GM18870 (cell line): ENCODE data around the gene ARHGAP9.

Experiments used
- ATAC-seq: cut with Tn5 transposase; IDR thresholded peaks from one replicate; pipeline ENCODE4 v1.9.1; 2021; ENCODE audit warnings: moderate library complexity; ENCODE audit not compliant: unreplicated experiment

The ARHGAP9 gene

GRCh38 chr12:57479376-57480115 is at the start of gene ARHGAP9:
Gene ARHGAP9, minus strand, starts transcription at chr12:57479866. Its CDS starts 460 bp downstream, at chr12:57479406.
- ATAC-seq, result no peak

GRCh38 chr12:57528831-57529555 is 49.3 kb upstream of the ARHGAP9 start:
- no peak for ATAC-seq

DNA sequence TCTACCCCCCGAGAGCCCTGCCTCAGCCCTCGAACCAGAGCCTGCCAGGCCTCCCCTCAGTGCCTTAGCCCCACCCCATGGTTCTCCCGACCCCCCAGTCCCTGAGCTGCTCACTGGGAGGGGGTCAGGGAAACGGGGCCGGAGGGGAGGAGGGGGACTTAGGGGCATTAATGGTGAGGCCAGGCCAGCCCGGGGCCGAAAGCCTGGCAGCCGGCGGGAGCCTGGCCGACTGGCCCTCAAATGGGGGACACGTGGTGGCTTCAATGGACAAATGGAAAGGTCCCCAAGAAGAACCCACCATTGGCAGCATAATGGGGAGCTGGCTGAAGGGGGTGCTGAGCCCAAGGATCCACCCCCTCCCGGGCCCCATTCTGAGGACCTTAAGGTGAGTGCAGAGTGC is 48.5 kb upstream of the ARHGAP9 start:
- no peak for ATAC-seq

GRCh38 chr12:57527184-57527583 is 47.5 kb upstream of the ARHGAP9 start:
- no peak for ATAC-seq

GRCh38 chr12:57526477-57527126 is 46.9 kb upstream of the ARHGAP9 start:
- ATAC-seq, result no peak

DNA sequence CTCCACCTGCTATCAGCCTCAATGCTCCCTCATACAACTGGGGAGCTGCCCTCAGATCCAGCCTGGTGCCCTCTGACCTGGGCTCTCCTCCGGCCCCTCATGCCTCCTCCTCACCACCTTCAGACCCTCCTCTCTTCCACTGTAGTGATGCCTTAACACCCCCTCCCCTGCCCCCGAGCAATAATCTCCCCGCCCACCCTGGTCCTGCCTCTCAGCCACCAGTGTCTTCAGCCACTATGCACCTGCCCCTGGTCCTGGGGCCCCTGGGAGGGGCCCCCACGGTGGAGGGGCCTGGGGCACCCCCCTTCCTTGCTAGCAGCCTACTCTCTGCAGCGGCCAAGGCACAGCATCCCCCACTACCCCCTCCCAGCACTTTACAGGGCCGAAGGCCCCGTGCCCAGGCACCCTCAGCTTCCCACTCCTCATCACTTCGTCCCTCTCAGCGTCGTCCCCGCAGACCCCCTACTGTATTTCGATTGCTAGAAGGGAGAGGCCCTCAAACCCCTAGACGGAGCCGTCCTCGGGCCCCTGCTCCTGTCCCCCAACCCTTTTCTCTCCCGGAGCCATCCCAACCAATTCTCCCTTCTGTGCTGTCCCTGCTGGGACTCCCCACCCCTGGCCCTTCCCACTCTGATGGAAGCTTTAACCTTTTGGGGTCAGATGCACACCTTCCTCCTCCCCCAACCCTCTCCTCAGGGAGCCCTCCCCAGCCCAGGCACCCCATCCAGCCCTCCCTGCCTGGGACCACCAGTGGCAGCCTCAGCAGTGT is 46.1 kb upstream of the ARHGAP9 start:
- ATAC-seq, result no peak

- ATAC-seq, result no peak
Observed at GRCh38 chr12:57524814-57525614, 45.3 kb upstream of the ARHGAP9 start.

DNA sequence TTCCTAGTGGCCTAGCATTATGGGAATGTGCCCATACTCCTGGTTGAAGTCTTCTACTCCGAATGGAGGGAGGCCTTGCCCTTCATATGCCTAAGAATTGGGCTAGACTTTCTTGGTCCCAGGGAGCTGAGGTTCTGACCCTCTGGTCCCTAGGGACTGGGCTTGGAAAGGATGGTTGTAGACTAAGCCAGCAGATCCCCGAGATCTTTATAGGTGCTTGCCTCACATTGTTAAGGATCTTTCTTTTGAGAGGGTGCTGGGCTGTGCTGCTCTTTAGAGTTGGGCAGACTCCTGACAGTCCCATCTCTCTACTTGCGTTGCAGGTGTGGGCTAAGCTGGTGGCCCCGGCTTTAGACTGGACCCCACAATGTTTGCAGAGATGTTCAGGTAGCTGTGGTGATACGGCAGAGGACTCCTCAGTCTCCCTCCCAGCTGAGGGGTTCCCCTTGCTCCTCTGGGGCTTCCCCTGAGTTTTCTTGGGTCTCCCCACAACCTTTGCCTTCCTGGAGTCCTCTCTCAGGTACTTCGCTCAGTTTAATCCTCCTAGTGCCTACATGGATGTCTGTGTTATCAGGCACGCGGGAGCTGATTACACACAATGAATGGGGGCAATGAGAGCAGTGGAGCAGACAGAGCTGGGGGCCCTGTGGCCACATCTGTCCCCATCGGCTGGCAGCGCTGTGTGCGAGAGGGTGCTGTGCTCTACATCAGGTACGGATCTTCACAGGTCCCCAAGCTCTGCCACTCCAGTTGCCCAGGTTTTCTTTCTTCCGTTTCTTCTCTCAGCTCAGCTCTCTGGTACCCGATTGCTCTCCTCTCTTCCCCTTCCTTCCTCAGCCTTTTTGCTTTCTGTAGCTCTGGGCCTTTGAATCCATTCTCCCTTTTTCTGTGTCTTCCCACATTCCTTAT is 44.3 kb upstream of the ARHGAP9 start:
- no peak for ATAC-seq

DNA sequence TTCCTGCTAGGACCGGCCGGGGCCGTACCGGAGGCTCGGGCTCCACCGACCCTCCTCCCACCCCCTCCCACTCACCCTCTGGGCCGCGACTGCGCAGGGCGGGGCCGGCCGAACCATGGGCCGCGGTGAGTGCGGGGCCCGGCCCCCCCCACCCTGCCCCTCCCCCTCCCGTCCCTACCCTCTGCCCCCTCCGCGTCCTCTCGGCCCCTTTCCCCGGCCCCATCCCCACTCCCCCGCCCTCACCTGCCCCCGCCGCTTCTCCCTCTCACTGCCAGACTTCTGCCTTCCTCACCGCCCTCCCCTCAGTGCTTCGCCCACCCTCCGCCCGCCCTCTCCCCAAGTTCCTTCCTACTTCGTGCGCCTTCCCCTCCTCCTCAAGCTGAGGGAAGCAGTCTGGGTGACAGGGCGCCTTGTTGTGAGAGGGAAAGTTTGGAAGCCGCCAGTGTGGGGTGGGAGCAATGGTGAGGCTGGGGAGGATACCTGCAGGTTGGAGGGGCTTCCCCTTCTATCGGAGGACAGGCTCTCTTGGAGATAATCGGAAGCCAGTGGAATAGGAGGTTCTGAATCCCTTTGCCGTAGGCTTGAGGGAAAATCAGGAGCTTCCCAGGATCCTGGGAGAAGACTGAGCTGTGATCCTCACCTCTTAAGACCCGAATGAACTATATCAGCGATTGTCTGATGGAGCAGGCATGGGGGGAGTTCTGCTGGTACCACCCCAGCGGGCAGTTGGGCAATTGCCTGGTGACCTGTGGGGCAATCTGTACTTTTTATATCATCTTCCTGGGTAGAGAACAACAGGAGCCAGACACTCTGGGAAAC is 43.4 kb upstream of the ARHGAP9 start:
- ATAC-seq, result no peak

- peak; percentile 30 for ATAC-seq
Observed at GRCh38 chr12:57522011-57522886, 42.6 kb upstream of the ARHGAP9 start, which contains the start of gene MBD6. Gene MBD6, plus strand, starts transcription at chr12:57522824. Its CDS starts 1,480 bp downstream, at chr12:57524304.

- ATAC-seq, result no peak
Observed at GRCh38 chr12:57521525-57522010, 41.9 kb upstream of the ARHGAP9 start.

DNA sequence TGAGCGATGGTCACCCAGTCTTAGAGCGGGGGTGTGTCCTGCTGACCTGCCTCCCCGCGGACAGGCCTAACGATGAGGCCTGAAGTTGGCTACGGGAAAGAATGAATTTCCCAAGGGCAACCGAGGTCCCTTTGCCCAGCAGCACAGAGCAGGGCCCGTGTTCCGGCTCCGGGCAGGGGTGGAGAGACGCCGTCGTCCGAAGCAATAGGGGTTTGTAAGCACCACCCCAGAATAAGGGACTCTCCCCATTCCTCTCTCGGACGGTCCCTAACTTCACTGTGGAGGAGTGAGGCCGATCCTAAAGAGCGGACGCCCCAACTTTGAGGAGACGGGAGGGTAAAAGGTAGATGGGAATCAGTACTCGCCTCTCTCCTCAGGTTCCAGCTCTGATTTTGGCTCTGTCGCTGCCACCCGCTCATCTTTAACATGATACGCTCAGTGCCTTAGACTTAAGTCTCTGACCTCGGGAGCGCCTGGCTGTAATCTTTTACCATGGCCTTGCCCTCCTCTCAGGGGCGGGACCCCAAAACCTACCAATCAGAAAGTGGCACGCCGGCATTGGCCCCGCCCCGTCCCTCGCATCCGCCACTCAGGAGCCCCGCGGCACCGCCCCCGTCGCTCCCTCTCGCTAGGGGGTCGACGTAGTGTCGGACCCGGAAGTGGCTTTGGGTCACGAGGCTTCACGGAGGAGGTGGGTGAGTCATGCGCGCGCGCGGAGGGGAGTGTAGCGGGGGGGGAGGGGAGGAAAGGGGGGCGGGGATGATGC is 40.6 kb upstream of the ARHGAP9 start, which contains the start of gene DDIT3:
Gene DDIT3 (minus strand): TSS at position 462 of the 766 bp plus-strand sequence. CDS start 3,108 bp downstream, outside the sequence.
- peak; percentile 69 for ATAC-seq

DNA sequence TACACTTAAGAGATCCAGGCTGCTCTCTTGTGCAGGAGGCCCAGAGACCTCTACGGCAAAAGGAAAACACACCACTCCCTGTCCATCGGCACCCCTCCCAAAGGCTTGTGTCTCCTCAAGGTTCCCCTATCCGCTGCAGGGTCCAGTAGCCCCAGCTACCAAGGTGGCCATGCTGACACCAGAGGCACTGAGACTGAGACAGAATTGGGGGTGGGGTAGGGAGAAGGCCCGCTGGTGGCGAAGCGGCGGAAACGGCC is 40.1 kb upstream of the ARHGAP9 start:
- no peak for ATAC-seq

- no peak for ATAC-seq
Observed at GRCh38 chr12:57518920-57519795, 39.5 kb upstream of the ARHGAP9 start.

- no peak for ATAC-seq
Observed at GRCh38 chr12:57518176-57518919, 38.7 kb upstream of the ARHGAP9 start.
